Measurements from ENCODE around the gene DHH.

DHH gene

DNA sequence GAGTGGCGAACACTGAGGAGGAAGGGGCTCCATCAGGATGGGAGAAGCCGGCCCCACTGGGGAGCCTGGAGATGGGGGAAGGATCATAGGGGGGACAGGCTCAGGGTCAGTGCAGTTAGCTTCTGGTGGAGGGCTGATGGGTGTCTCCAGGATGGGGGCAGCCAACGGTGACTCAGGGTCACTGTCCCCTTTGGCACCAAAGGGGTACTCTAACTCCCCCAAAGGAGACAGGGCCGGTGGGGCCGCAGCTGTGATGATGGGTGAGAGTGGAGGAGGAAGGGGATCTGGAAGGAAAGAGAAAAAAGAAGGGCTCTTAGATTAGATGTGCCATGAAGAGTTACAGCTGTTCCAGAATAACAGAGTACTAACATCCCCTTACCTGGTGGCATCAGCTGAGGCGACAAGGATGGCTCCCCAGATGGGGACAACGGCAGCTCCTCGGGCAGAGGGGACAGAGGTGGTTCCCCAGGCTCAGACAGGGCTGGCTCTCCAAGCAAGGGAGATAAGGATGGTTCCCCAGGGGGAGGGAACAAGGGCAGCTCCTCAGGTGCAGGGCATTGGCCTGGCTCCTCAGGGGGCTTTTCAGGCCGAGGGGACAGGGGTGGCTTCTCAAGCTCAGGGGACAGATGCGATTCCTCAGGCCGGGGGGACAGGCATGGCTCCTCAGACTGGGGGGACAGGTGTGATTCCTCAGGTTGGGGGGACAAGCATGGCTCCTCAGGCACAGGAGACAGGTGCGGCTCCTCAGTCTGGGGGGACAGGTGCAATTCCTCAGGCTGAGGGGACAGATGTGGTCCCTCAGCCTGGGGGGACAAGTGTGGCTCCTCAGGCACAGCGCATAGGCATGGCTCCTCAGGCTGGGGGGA is 43.9 kb downstream of the DHH start:
- no peak overlapping the region for H3K4me3 ChIP-seq (ENCODE audit: low read depth, low read length)
- no peak for TF ChIP-seq CTCF (IDR thresholded peaks at IDR 0.05; ENCODE audit: low read depth, low read length, missing control alignments)
- DNase-seq (ENCODE audit: low read depth) = no peak

DNA sequence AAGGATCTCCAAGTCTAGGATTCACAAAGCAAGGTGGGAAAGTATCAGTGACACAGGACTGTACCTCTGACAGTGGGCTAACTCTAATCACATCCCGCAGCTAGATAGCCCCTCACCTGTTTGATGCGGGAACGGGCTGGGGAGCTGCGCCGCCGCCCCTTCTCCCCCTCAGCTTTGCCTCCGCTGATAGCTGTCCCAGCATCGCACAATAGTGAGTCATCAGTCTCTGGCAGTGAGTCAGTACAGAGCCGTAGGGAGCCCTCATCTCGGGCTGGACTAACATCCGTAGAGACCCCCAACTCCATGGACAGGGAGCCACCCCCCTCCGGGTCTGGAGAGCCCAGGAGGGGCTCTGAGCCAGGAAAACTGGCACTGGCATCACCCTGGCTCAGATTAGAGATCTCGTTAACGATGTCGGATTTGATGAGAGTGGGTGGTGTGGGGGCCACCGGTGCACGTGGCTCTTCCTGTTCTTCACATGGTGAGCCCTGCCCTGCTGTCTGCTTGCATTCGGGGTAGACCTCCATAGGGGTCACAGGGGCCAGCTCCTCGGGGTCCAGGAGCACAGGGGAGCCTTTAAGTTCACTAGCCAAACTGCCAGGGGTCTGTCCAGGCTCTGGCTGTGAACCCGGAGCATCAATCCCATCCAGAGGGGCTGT is 44.9 kb downstream of the DHH start:
- no peak for TF ChIP-seq CTCF (IDR thresholded peaks at IDR 0.05; ENCODE audit: low read depth, low read length, missing control alignments)
- DNase-seq (ENCODE audit: low read depth) = no peak
- no peak overlapping the region for H3K4me3 ChIP-seq (ENCODE audit: low read depth, low read length)

- no peak for TF ChIP-seq CTCF (IDR thresholded peaks at IDR 0.05; ENCODE audit: low read depth, low read length, missing control alignments)
- DNase-seq (ENCODE audit: low read depth) = no peak
- H3K4me3 ChIP-seq (ENCODE audit: low read depth, low read length) = no peak overlapping the region
Measured at GRCh38 chr12:49048953-49049352, 45.6 kb downstream of the DHH start.

DNA sequence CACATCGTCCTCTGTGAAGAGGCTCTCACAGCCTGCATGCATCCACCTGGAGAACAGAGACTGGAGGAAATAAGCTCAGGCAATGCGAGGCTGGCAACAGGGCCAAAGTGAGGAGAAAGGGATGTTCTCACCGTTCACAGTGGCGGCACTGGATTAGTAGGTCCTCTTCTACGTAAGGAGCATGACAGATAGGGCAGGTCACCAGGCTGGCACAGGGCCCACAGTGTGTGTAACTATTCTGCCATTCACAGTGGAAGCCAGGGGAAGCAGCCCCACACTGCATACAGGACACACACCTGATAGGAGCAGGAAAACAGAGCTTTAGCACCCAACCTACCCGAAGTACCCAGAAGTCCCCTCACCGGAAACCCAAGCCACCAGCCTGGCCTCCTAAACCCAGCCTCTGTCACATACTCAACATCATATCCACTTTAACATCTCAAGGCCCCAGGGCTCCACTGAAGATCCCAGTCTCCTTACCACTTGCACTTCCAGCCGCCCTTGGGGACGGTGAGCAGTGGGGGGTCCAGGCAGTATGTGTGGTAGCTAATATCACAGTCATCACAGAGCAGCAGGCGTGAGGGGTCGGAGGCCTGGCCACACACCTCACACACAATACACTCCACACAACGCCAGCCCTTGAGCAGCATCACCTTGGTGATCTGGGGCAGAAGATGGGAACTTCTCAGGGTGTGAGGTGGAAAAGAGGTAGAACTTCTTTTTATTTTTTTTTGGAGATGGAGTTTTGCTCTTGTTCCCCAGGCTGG is 48.3 kb downstream of the DHH start:
- no peak overlapping the region for H3K4me3 ChIP-seq (ENCODE audit: low read depth, low read length)
- DNase-seq (ENCODE audit: low read depth) = no peak
- TF ChIP-seq CTCF (IDR thresholded peaks at IDR 0.05; ENCODE audit: low read depth, low read length, missing control alignments) = no peak

- no peak for DNase-seq (ENCODE audit: low read depth)
- no peak overlapping the region for H3K4me3 ChIP-seq (ENCODE audit: low read depth, low read length)
- TF ChIP-seq CTCF (IDR thresholded peaks at IDR 0.05; ENCODE audit: low read depth, low read length, missing control alignments) = no peak
Measured at GRCh38 chr12:49044660-49045059, 49.9 kb downstream of the DHH start.

DNA sequence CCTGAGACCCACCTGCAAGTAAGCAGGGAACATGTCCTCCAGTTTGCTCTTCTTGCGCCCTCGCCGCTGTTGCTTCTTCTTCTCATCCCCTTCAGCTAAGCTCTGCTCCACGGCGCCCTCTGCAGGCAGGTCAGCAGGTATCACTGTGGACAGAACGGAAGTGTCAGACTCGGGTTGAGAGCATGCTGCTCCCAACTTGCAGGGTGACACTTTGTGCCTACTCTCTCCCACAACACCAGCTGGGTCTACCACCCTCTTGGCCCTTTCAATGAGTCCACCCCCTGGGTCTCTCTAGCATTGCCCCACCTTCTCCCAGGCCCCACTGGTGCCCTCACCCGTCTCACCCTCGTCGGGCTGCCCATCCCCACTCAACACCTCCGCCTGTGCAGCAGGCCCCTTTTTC is 50.7 kb downstream of the DHH start:
- peak; percentile 87 for TF ChIP-seq CTCF (IDR thresholded peaks at IDR 0.05; ENCODE audit: low read depth, low read length, missing control alignments)
- DNase-seq (ENCODE audit: low read depth) = no peak

More for the DNA sequence above, 50.7 kb downstream of the DHH start:
- H3K4me3 ChIP-seq (ENCODE audit: low read depth, low read length) = no peak overlapping the region

Data from GM12864 (cell line).